Stimulated activated CD8-positive, alpha-beta memory T cell treated with anti-CD3 and anti-CD28 coated beads, Interleukin-4, amount 100 ng/mL, for 24 hours (primary cell): ENCODE data around the gene BCS1L.
A peak's percentile ranks its signal among the peaks of the same experiment; 100 is the strongest.
"Not testable (repeated sequence)": the region's sequence is repeated elsewhere in the genome, so short reads cannot be mapped to it uniquely, and the experiment has no call there.

Experiments used
- DNase-seq: peaks from one replicate; pipeline ENCODE4 v3.0.0-alpha.2; 2020; ENCODE audit warnings: low read depth

BCS1L gene

DNA sequence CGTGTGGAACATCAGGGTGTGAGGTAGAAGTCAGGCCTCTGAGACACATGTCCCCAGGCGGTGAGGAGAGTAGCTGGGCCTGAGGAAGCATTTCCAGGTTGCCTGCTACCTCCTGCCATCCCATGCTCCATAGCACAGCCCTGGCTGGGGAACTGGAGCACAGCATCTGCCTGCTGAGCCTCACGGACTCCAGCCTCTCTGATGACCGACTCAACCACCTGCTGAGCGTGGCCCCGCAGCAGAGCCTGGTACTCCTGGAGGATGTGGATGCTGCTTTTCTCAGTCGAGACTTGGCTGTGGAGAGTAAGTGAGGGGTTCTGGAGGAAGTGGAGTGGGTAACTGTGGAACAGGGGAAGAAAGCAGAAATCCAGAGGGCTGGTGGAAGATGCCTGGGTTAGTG, 2.9 kb downstream of the BCS1L start:
- DNase-seq: no peak

DNA sequence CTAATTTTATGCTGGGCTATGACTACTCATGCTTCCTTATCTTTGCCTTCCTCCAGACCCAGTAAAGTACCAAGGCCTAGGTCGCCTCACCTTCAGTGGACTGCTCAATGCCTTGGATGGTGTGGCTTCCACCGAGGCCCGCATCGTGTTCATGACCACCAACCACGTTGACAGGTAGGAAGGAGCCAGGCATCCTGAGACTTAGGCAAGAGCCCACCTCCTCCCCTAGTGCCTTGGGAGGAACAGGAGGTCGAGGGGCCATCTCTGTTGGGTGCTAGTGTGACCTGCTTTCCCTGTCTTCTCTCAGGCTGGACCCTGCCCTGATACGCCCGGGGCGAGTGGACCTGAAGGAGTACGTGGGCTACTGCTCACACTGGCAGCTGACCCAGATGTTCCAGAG, 3.3 kb downstream of the BCS1L start:
- DNase-seq: no peak

DNA sequence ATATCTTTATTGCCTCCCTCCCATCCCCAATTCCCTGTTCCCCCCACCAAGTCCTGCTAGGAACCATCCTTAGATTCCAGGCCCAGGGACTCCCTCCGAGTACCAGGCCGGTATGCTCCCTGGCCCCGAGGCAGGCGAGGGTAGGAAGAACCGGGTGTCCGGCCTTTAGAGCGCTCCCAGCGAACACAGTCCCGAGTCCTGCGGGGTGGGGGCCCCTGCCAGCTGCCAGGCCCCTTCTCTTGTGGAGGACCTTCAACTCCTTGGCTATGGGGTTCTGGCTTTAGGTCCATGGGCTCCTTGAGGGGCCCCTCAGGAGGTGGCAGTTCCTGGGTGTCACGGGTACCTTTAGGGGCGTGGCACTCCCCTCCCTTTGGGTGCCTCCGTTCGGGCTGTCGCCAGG, 4.4 kb downstream of the BCS1L start:
- no peak for DNase-seq

DNA sequence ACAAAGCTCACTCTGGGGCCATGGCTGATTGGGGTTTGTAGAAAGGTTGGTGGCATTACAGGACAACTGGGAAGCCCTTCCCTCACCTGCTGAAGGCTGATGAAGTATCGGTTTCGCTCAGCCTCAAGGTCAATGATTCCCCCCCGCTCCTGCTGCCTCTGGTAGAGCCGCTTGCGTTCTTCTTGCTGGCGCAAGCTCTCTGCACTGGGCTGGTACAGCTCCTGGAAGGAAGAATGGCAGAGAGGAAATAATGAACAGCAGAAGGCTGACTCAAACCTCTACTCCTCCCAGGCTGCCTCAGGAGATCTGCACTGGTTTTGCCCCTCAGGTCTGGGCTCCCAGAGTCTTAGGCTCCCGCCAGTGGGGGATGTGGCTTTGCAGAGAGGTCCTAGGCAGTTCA, 5.2 kb downstream of the BCS1L start:
- no peak for DNase-seq

DNA sequence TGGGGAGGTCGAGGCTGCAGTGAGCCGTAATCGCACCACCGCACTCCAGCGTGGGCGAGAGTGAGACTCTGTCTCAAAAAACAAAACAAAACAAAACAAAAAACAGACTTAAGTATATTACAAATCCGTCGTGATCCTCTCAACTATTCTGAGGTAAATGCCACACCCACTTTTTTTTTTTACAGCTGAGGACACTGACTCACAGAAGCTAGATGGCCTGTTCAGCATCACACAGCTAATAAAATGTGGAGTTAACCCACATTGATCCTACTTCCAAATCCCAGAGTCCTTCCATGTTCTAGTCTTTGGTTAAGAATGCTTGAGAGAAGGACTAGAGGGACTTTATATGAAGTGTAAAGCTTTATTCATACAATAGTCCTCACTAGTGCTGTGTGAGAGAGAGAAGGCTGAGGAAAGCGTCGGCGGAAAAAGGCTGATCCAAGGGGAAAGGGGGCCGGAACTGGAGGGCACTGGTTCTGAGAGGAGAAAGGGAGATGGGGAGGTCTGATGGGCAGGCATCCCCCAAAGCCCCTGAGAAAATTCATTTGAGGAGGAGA, 11.7 kb downstream of the BCS1L start:
- no peak for DNase-seq

DNA sequence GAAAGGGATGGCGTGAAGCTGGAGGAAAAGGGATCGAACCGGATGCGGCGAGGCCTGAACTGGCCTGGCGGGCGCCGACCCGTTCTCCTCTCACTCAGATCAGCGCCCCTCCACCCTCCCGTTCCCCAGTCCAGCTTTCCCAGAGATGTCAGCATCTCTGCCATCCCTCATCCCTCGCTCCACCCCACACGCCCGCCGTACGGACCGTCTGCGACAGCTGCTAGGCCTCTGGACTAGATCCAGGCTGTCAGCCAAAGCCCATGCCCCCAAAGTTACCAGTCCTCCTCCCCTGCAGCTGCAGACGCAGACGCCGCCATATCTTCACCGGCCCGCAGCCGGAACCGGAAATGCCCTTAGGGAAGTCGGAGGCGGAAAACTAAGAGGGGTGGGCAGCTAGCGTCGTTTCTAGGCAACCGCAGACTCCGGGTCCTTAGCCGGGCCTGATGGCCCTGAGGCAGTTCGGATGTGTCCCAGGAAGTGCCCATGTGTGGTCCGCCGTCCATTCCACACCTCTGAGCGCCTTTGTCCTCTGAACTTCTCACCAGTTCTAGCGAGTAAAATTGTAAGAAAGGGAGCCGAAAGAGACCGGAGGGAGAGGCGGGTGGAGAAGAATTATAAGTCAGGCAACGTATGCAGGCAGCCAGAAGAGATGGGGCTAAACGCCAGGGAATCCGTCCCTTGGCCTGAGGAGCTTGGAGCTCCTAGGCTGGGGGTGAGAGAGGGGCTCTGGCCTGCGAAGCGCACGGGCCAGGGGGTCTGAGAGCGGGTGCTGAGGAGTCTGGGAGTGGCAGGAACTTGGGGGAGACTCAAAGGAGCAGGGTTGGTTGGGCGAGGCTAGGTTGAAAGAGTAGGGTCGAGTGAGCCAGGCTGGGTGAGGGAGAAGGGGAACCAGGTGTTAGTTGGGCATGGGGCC, 12.4 kb downstream of the BCS1L start, which contains the start of the genes RNF25 and STK36:
Gene RNF25 (minus strand): TSS at position 349 of the 913 bp plus-strand sequence. CDS start 32 bp downstream, at position 317.
Gene STK36 (plus strand): TSS at position 433 of the 913 bp plus-strand sequence. CDS start 744 bp downstream, outside the sequence.
- DNase-seq: peak; percentile 72

GRCh38 chr2:218679119-218679518, 19.6 kb downstream of the BCS1L start:
- no peak for DNase-seq

- DNase-seq: no peak
Observed at GRCh38 chr2:218680061-218680460, 20.6 kb downstream of the BCS1L start.

- DNase-seq: not testable (repeated sequence)
Observed at GRCh38 chr2:218687400-218688060, 28.0 kb downstream of the BCS1L start.

GRCh38 chr2:218691234-218691633, 31.8 kb downstream of the BCS1L start:
- no peak for DNase-seq

- DNase-seq: no peak
Observed at GRCh38 chr2:218694405-218695145, 35.1 kb downstream of the BCS1L start.

DNA sequence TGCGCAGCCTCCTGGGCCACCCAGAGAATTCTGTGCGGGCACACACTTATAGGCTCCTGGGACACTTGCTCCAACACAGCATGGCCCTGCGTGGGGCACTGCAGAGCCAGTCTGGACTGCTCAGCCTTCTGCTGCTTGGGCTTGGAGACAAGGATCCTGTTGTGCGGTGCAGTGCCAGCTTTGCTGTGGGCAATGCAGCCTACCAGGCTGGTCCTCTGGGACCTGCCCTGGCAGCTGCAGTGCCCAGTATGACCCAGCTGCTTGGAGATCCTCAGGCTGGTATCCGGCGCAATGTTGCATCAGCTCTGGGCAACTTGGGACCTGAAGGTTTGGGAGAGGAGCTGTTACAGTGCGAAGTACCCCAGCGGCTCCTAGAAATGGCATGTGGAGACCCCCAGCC, 39.4 kb downstream of the BCS1L start:
- DNase-seq: no peak

- no peak for DNase-seq
Observed at GRCh38 chr2:218701806-218702205, 42.3 kb downstream of the BCS1L start.

- DNase-seq: no peak
Observed at GRCh38 chr2:218703341-218703740, 43.9 kb downstream of the BCS1L start.

DNA sequence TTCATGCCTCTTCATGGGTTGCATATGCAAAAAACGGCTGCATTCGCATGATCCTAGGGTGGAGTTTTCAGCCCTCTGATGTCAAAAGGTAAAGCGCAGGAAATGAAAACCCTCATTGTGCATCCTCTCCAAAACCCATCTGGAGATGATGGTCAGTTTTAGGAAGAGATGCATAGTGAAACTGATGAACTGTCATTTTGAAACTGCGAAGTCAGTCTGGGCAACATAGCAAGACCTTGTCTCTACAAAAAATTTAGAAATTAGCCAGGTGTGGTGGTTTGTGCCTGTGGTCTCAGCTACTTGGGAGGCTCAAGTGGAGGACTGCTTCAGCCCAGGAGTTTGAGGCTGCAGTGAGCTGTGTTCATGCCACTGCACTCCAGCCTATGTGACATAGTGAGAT, 48.6 kb downstream of the BCS1L start:
- no peak for DNase-seq

- no peak for DNase-seq
Observed at GRCh38 chr2:218709908-218710307, 50.4 kb downstream of the BCS1L start.

GRCh38 chr2:218710334-218710686, 50.8 kb downstream of the BCS1L start:
- DNase-seq: no peak

GRCh38 chr2:218710687-218711549, 51.4 kb downstream of the BCS1L start, which contains the start of gene TTLL4:
TTLL4 (plus strand) TSS chr2:218710835; CDS start chr2:218737677, 26,842 bp downstream.
- DNase-seq: peak; percentile 96

- DNase-seq: no peak
Observed at GRCh38 chr2:218711550-218711929, 52.1 kb downstream of the BCS1L start.
